ENCODE results near the gene NKX6-2. TPM values are rescaled to one million over a fixed set of nuclear protein-coding genes. Genes with fewer than 3 reads are reported as not detected.
A peak's percentile ranks its signal among the peaks of the same experiment; 100 is the strongest.

The NKX6-2 gene
- total and polyA plus RNA-seq, 4 donors: 0.07 to 7.1 TPM; not detected in 2

GRCh38 chr10:132834311-132834761 is 48.4 kb upstream of the NKX6-2 start:
- no peak overlapping the region for H3K4me3 ChIP-seq (ENCODE audit: low read depth in 1 of 3, low read length in 3 of 3)
- peaks cover 0 to 4% (median 2%) of the 10 kb centered on the region in 4 donors for H3K4me1 ChIP-seq (ENCODE audit: control insufficient read depth in 4 of 4, insufficient read depth in 4 of 4, low read length in 3 of 4)
- WGBS: 84% methylated on average over 18 of the region's 18 CpGs
- H3K27ac ChIP-seq (ENCODE audit: low read depth in 1 of 2, low read length in 2 of 2): no peak overlapping the region
- no peak overlapping the region for H3K9ac ChIP-seq (ENCODE audit: low read depth in 1 of 2, low read length in 2 of 2)
- no peaks in the 10 kb centered on the region for H3K36me3 ChIP-seq (ENCODE audit: control insufficient read depth in 4 of 4, insufficient read depth in 3 of 4, low read depth in 1 of 4, low read length in 3 of 4)
- peaks cover 0 to 3% (median under 1%) of the 10 kb centered on the region in 4 donors for H3K27me3 ChIP-seq (ENCODE audit: control insufficient read depth in 4 of 4, insufficient read depth in 4 of 4, low read length in 3 of 4)
- H3K9me3 ChIP-seq (ENCODE audit: control insufficient read depth in 4 of 4, low read length in 3 of 4): no peaks in the 10 kb centered on the region
- DNase-seq (ENCODE audit: low spot score): peak; percentile 27
- TF ChIP-seq FOXA1 (IDR thresholded peaks at IDR 0.05) (no peak), MAX (IDR thresholded peaks at IDR 0.05) (no peak), SP1 (IDR thresholded peaks at IDR 0.05) (no peak), EGR1 (IDR thresholded peaks at IDR 0.05; ENCODE audit: low read depth in 2 of 2) (no peak), RXRA (IDR thresholded peaks at IDR 0.05) (no peak), HNF4G (IDR thresholded peaks at IDR 0.05) (no peak), TAF1 (conservative IDR thresholded peaks at IDR 0.05) (no peak), REST (IDR thresholded peaks at IDR 0.05) (no peak), FOXA2 (IDR thresholded peaks at IDR 0.05) (no peak), GABPA (IDR thresholded peaks at IDR 0.05 in 1 of 2, conservative IDR thresholded peaks at IDR 0.05 in 1 of 2) (no peak), ATF3 (IDR thresholded peaks at IDR 0.05) (no peak), RAD21 (IDR thresholded peaks at IDR 0.05) (no peak), JUND (IDR thresholded peaks at IDR 0.05) (no peak), HNF4A (conservative IDR thresholded peaks at IDR 0.05) (no peak), NR2F2 (IDR thresholded peaks at IDR 0.05) (no peak), ZBTB33 (IDR thresholded peaks at IDR 0.05) (no peak), YY1 (IDR thresholded peaks at IDR 0.05) (no peak), CTCF (IDR thresholded peaks at IDR 0.05; ENCODE audit: low read depth, low read length, missing input control) (no peak)
